Measurements from ENCODE around the gene C17orf67.
A peak's percentile ranks its signal among the peaks of the same experiment; 100 is the strongest.
"Not testable (repeated sequence)": the region's sequence is repeated elsewhere in the genome, so short reads cannot be mapped to it uniquely, and the experiment has no call there.

C17orf67 gene

GRCh38 chr17:56770427-56770826 is 63.3 kb downstream of the C17orf67 start:
- no peak for DNase-seq

DNA sequence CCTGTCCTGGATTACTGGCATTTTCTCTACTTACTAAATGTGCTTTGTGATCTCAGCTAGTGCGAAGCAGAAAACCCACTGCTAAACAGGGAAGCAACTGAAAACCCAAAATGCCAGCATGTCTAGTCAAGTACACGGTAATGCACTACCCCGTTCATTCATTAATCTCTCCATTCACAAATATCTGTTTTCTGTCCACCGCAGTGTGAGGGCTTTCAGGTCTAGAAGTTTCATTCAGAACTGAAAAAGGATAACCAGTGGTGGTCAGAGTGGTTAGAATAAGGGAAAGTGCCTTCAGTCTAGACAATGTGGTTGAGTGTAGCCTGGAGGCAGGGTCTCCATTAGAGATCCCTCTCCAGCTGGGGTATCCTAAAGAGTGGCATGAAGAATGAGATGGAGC is 68.3 kb downstream of the C17orf67 start:
- DNase-seq, result no peak

- no peak for DNase-seq
These were observed 70.7 kb downstream of the C17orf67 start for GRCh38 chr17:56762988-56763387.

DNA sequence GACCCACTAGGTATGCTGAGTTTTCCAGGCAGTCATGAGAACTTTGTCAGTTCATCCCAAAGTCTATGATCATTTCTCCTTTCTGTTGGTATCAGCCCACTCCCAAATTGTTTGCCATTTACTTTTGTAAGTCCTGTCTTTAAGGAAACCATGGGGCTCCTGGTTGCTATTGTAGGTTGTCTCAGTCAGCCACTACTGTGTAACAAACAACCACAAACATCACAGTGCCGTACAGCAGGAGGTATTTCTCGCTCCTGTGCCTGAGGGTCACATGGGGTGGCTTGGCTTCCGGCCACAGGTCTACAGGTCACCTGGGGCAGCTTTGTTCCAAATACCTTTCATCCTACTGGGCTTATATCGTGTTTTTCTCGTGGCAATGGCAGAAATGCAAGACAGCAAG is 71.6 kb downstream of the C17orf67 start:
- DNase-seq, result no peak

- DNase-seq, result no peak
These were observed 72.3 kb downstream of the C17orf67 start for GRCh38 chr17:56761387-56761786.

- not testable (repeated sequence) for DNase-seq
These were observed 76.1 kb downstream of the C17orf67 start for GRCh38 chr17:56757611-56758010.

DNA sequence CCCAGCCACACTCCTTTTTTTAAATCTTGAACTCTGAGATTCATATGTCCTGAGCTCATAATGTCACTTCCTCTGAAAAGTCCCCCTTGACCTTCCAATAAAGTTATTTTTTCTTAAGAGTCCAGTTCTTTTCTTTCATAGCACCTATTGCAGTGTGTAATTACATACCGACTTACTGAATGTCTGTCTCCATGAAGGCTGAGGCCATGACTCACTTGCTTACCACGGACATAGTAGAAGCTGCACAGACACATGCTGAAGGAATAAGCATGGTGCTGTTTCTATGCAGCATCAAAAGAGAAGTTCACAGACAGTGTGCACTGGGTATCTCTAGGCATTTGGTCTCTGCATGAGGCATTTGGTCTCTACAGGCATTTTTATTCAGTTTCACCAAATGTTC is 77.2 kb downstream of the C17orf67 start:
- peak; percentile 93 for DNase-seq

DNA sequence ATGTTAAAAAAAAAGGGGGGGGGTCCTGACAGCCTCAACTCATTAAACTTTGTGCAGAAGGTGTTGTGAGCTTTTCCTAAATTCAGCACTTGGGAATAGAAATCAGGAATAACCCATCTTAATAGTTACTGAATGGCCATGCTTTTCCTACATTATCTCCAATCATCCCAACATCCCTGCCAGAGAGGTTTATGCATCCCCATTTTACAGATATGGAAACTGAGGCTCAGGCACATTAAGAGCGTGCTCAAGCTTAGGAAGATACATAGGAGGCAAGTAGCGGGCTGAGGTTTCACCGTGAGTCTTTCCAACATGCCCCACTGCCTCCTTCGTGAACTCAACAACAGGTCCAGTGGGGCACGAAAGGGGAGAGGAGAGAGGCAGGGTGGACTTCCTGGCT is 78.4 kb downstream of the C17orf67 start:
- no peak for DNase-seq

- peak; percentile 71 for DNase-seq
These were observed 79.1 kb downstream of the C17orf67 start for GRCh38 chr17:56754523-56755208.

- DNase-seq, result peak; percentile 35
These were observed 81.4 kb downstream of the C17orf67 start for GRCh38 chr17:56752263-56752836.

DNA sequence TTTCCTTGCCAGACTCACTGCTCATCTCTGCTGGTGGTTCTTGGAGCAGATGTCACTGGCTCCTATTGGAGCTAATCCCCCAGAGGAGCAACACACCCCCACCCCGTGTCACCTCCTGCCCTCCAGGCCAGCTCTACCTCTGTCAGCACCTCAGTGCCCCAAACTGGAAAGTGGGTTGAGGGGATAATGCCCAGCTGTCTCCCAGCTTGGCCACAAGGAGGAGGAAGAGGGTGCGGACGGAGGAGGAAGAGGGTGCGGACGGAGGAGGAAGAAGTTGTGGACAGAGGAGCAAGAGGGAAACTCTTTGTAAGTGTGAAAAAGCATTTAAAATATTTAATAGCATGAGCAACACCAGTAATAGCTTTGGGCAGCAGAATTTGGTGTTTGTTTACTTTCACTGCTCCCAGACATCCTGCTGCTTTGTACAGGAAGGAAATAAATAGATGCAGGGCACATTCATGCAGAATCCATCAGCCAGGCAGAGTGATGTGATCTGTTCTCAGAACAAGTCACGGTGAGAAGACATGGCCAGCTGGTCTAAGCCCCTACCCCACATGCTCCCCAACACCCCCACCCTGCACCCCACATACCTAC is 82.5 kb downstream of the C17orf67 start:
- DNase-seq, result no peak

DNA sequence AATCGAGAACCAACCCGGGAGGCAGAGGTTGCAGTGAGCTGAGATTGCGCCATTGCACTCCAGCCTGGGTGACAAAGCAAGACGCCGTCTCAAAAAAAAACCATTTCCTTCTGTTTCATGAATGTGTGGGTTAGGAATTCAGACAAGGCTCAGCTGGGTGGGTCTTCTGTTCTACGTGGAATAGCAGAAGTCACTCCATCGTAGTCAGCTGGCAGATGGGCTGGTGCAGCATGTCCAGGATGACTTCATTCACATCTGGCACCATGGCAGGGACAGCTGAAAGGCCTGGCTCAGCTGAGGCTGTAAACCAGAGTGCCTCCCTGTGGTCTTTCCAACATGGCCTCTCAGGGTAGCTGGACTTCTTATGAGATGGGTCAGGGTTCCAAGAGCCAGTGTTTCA is 89.0 kb downstream of the C17orf67 start:
- no peak for DNase-seq

DNA sequence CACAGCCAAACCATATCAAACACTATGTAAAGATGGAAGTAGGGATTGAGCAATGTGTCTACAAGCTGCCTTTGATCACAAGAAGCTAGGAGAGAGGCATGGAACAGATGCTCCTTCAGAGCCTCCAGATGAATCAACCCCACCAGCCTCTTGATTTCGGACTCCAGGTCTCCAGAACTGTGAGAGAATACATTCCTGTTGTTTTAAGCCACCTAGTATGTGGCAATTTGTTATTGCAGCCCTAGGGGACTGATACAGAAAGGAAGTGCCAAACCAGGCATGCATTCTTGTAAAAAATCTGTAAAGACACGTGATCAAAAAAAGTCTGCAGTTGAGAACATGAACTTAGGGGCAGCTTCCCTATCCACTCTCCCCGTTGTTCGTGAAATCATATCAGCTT is 91.1 kb downstream of the C17orf67 start:
- DNase-seq, result no peak

Measured in fibroblast of skin of right quadriceps (primary cell).